ENCODE measurements around the gene TBC1D2.

TBC1D2 gene

DNA sequence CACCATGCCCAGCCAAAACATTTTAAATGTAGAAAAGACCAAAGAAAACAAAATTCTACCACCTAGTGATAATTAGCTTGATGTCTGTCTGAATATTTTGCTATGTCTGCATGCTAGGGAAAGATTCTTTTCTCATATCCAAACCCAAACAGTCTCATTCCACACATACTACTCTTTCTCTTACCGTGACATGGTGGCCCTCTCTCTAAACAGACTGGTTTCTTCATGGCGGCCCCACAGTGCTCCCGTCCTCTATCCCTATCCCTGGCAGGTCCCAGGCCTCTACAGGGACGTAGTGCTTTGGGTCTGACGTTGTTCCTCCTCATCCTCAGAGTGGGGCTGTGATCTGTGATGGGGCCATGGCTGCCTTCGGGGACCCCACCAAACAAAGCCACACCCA is 71.1 kb downstream of the TBC1D2 start:
- H3K56ac ChIP-seq (ENCODE audit: low read length) = no peak overlapping the region
- no peak overlapping the region for H4K8ac ChIP-seq (ENCODE audit: low read depth, low read length)
- H2BK120ac ChIP-seq (ENCODE audit: low read depth, low read length) = no peak overlapping the region
- WGBS (ENCODE audit: extremely low coverage, insufficient coverage, low lambda C conversion rate) = no CpG with 5 or more reads among the region's 6 CpGs
- H2BK15ac ChIP-seq (replicated peaks; ENCODE audit: low read depth) = no peak overlapping the region
- H3K79me2 ChIP-seq (ENCODE audit: control insufficient read depth, insufficient read depth, low read length) = peaks cover 38% of the 10 kb centered on the region
- H3K4me2 ChIP-seq (ENCODE audit: low read length) = no peak overlapping the region
- H3K4me3 ChIP-seq (ENCODE audit: low read length) = no peak overlapping the region
- H3K18ac ChIP-seq (ENCODE audit: low read length) = no peak overlapping the region
- DNase-seq = no peak
- no peaks in the 10 kb centered on the region for H3K36me3 ChIP-seq (ENCODE audit: control insufficient read depth, insufficient read depth, low read length)
- H3K79me1 ChIP-seq (ENCODE audit: low read length) = peaks cover 14% of the 10 kb centered on the region
- H3K23ac ChIP-seq (ENCODE audit: low read length) = no peak overlapping the region
- no peak overlapping the region for H3K9ac ChIP-seq (ENCODE audit: low read length)
- no peak overlapping the region for H3K27ac ChIP-seq (ENCODE audit: low read depth, low read length)
- H3K27me3 ChIP-seq (ENCODE audit: insufficient read depth, low read length, poor library complexity) = no peaks in the 10 kb centered on the region
- no peak overlapping the region for H3K4ac ChIP-seq (ENCODE audit: low read depth, low read length)
- peaks cover 2% of the 10 kb centered on the region for H3K4me1 ChIP-seq (ENCODE audit: control insufficient read depth, low read depth, low read length)
- H2AK5ac ChIP-seq (ENCODE audit: low read length) = no peak overlapping the region
- no peak overlapping the region for H2BK5ac ChIP-seq (ENCODE audit: low read length)
- no peak overlapping the region for H4K5ac ChIP-seq (ENCODE audit: low read length)

DNA sequence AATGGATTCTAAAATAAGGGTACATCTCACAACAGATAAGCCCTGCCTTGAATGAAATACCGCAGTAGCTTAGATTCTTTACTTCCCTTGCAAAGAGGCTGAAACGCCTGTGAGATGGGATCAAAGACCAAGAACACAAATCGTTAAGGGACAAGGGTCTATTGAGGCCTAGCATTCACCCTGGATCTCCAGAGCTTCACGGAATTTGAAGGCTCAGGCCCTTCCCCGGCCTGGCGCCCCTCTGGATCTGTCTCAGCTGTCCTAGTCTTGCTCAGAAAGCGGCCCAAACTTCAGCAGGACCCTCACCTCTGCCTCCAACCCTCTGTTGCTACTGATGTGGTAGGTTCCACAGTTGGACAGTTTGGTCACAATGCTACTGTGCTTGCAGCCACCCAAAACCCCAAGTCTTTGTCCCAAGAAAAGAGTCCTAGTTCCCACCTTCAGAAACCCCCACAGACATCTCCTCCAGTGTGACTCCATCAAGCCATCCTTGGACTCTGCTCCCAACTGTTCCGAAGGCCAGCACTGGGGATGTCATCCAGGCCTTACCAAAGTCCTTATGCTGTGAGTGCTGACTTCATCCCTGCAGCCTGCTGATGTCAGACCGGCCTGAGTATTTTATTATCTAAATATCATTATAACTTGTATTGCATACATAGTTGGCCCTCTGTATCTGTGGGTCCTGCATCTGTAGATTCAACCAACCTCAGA is 72.4 kb downstream of the TBC1D2 start:
- Histone ChIP-seq H3K4ac (ENCODE audit: low read depth, low read length) (no peak overlapping the region), H3K79me2 (ENCODE audit: control insufficient read depth, insufficient read depth, low read length) (peaks cover 37% of the 10 kb centered on the region), H3K36me3 (ENCODE audit: control insufficient read depth, insufficient read depth, low read length) (no peaks in the 10 kb centered on the region), H3K4me3 (ENCODE audit: low read length) (no peak overlapping the region), H3K9ac (ENCODE audit: low read length) (no peak overlapping the region), H3K27me3 (ENCODE audit: insufficient read depth, low read length, poor library complexity) (no peaks in the 10 kb centered on the region), H2BK5ac (ENCODE audit: low read length) (no peak overlapping the region), H3K4me2 (ENCODE audit: low read length) (no peak overlapping the region), H2AK5ac (ENCODE audit: low read length) (no peak overlapping the region), H3K27ac (ENCODE audit: low read depth, low read length) (no peak overlapping the region), H2BK15ac (replicated peaks; ENCODE audit: low read depth) (no peak overlapping the region), H3K79me1 (ENCODE audit: low read length) (peaks cover 19% of the 10 kb centered on the region), H4K8ac (ENCODE audit: low read depth, low read length) (no peak overlapping the region), H2BK120ac (ENCODE audit: low read depth, low read length) (no peak overlapping the region), H4K5ac (ENCODE audit: low read length) (no peak overlapping the region), H3K18ac (ENCODE audit: low read length) (no peak overlapping the region), H3K4me1 (ENCODE audit: control insufficient read depth, low read depth, low read length) (peaks cover 2% of the 10 kb centered on the region), H3K56ac (ENCODE audit: low read length) (no peak overlapping the region), H3K23ac (ENCODE audit: low read length) (no peak overlapping the region)
- no CpG with 5 or more reads among the region's 9 CpGs for WGBS (ENCODE audit: extremely low coverage, insufficient coverage, low lambda C conversion rate)
- no peak for DNase-seq

DNA sequence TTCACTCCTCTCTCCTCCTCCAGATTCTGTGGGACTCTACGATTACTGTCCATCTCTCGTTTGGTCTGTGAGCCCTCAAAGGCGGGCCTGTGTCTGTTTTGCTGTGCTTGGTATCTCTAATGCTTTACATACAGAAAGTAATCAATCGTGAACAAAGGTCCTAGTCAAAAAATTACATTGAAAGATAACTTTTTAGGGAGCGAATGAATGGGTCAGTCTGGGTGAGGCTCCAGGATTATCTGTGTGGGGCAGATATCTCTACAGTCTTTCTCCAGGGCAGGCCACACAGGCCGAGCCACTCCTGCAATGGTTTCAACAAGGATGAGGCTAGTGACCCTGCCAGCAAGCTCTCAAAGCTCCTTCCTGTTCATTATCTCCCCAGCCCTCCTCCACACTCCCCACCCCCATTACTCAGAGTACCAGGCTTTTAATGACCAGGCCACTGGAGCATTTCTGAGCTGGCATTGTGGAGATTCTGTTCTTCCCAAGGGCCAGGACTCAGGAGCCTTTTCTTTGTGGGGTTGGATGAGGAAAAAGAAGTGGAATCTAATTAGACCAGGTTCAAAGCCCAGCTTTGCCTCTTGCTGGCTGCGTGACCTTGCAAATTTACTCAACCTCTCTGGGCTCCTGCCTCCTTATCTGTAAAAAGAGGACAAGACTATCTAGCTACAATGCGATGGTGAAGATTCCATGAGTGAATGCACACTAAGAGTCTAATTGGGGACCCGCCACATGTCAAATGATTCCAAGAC is 73.2 kb downstream of the TBC1D2 start:
- Histone ChIP-seq H4K8ac (ENCODE audit: low read depth, low read length) (no peak overlapping the region), H3K23ac (ENCODE audit: low read length) (no peak overlapping the region), H4K5ac (ENCODE audit: low read length) (no peak overlapping the region), H3K9ac (ENCODE audit: low read length) (peak overlapping the region; percentile 1), H2BK15ac (replicated peaks; ENCODE audit: low read depth) (no peak overlapping the region), H3K79me1 (ENCODE audit: low read length) (peaks cover 19% of the 10 kb centered on the region), H3K18ac (ENCODE audit: low read length) (no peak overlapping the region), H2BK120ac (ENCODE audit: low read depth, low read length) (no peak overlapping the region), H3K56ac (ENCODE audit: low read length) (peak overlapping the region; percentile 62), H3K27me3 (ENCODE audit: insufficient read depth, low read length, poor library complexity) (no peaks in the 10 kb centered on the region), H3K4me1 (ENCODE audit: control insufficient read depth, low read depth, low read length) (peaks cover 2% of the 10 kb centered on the region), H3K36me3 (ENCODE audit: control insufficient read depth, insufficient read depth, low read length) (no peaks in the 10 kb centered on the region), H2AK5ac (ENCODE audit: low read length) (no peak overlapping the region), H3K27ac (ENCODE audit: low read depth, low read length) (no peak overlapping the region), H3K4me3 (ENCODE audit: low read length) (no peak overlapping the region), H3K4me2 (ENCODE audit: low read length) (no peak overlapping the region), H2BK5ac (ENCODE audit: low read length) (no peak overlapping the region), H3K4ac (ENCODE audit: low read depth, low read length) (no peak overlapping the region), H3K79me2 (ENCODE audit: control insufficient read depth, insufficient read depth, low read length) (peaks cover 35% of the 10 kb centered on the region)
- peak; percentile 61 for DNase-seq
- no CpG with 5 or more reads among the region's 9 CpGs for WGBS (ENCODE audit: extremely low coverage, insufficient coverage, low lambda C conversion rate)

DNA sequence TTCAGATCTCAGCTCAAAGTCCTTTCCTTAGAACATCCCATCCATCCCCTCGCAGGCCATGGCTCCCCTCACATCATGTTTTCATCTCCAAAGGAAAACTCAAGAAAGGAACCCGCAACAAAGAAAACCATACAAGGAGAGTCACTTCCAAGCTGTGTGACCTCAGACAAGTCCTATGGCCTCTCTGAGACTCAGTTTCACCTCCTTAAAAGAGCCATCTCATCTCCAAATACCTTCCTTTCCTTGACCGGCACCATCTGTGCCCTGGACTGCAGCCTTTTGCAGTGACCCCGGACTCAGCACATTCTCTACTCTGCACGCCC is 73.7 kb downstream of the TBC1D2 start:
- H2BK15ac ChIP-seq (replicated peaks; ENCODE audit: low read depth) = no peak overlapping the region
- DNase-seq = no peak
- H2BK5ac ChIP-seq (ENCODE audit: low read length) = no peak overlapping the region
- H2BK120ac ChIP-seq (ENCODE audit: low read depth, low read length) = no peak overlapping the region
- peaks cover 2% of the 10 kb centered on the region for H3K4me1 ChIP-seq (ENCODE audit: control insufficient read depth, low read depth, low read length)
- H3K18ac ChIP-seq (ENCODE audit: low read length) = no peak overlapping the region
- H3K4me3 ChIP-seq (ENCODE audit: low read length) = no peak overlapping the region
- no peak overlapping the region for H3K4me2 ChIP-seq (ENCODE audit: low read length)
- peak overlapping the region; percentile 62 for H3K56ac ChIP-seq (ENCODE audit: low read length)
- peaks cover 18% of the 10 kb centered on the region for H3K79me1 ChIP-seq (ENCODE audit: low read length)
- H3K9ac ChIP-seq (ENCODE audit: low read length) = peak overlapping the region; percentile 1
- H3K4ac ChIP-seq (ENCODE audit: low read depth, low read length) = no peak overlapping the region
- no CpG with 5 or more reads among the region's 5 CpGs for WGBS (ENCODE audit: extremely low coverage, insufficient coverage, low lambda C conversion rate)
- H4K8ac ChIP-seq (ENCODE audit: low read depth, low read length) = no peak overlapping the region
- no peaks in the 10 kb centered on the region for H3K27me3 ChIP-seq (ENCODE audit: insufficient read depth, low read length, poor library complexity)
- H4K5ac ChIP-seq (ENCODE audit: low read length) = no peak overlapping the region
- no peaks in the 10 kb centered on the region for H3K36me3 ChIP-seq (ENCODE audit: control insufficient read depth, insufficient read depth, low read length)
- no peak overlapping the region for H3K23ac ChIP-seq (ENCODE audit: low read length)
- no peak overlapping the region for H3K27ac ChIP-seq (ENCODE audit: low read depth, low read length)
- peaks cover 36% of the 10 kb centered on the region for H3K79me2 ChIP-seq (ENCODE audit: control insufficient read depth, insufficient read depth, low read length)
- H2AK5ac ChIP-seq (ENCODE audit: low read length) = no peak overlapping the region

DNA sequence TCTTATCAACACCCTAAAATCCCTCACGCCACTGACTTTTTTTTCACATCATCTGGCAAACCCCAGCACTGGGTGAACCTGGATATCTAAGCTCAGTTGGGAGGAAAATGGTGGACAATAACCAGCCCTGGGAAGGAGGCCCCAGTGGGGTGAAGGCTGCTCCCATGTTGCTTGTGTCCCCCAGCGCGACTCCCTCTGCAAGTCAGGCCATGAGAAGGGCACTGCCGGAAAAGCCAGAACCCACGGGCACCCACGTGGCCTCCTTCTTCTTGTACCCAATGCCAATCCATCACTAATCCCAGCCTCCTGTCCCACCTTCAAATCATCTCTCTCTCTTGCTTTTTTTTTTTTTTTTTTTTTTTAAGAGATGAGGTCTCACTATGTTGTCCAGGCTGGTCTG is 74.5 kb downstream of the TBC1D2 start:
- H3K4me2 ChIP-seq (ENCODE audit: low read length) = no peak overlapping the region
- peaks cover 37% of the 10 kb centered on the region for H3K79me2 ChIP-seq (ENCODE audit: control insufficient read depth, insufficient read depth, low read length)
- H3K36me3 ChIP-seq (ENCODE audit: control insufficient read depth, insufficient read depth, low read length) = no peaks in the 10 kb centered on the region
- H3K4me3 ChIP-seq (ENCODE audit: low read length) = no peak overlapping the region
- no peaks in the 10 kb centered on the region for H3K27me3 ChIP-seq (ENCODE audit: insufficient read depth, low read length, poor library complexity)
- H3K79me1 ChIP-seq (ENCODE audit: low read length) = peaks cover 17% of the 10 kb centered on the region
- no peak overlapping the region for H3K18ac ChIP-seq (ENCODE audit: low read length)
- no peak overlapping the region for H3K56ac ChIP-seq (ENCODE audit: low read length)
- peaks cover 2% of the 10 kb centered on the region for H3K4me1 ChIP-seq (ENCODE audit: control insufficient read depth, low read depth, low read length)
- no peak overlapping the region for H2BK5ac ChIP-seq (ENCODE audit: low read length)
- no peak overlapping the region for H4K5ac ChIP-seq (ENCODE audit: low read length)
- no peak overlapping the region for H3K23ac ChIP-seq (ENCODE audit: low read length)
- H3K4ac ChIP-seq (ENCODE audit: low read depth, low read length) = no peak overlapping the region
- no peak overlapping the region for H3K9ac ChIP-seq (ENCODE audit: low read length)
- no peak overlapping the region for H2AK5ac ChIP-seq (ENCODE audit: low read length)
- DNase-seq = no peak
- WGBS (ENCODE audit: extremely low coverage, insufficient coverage, low lambda C conversion rate) = no CpG with 5 or more reads among the region's 6 CpGs
- no peak overlapping the region for H2BK15ac ChIP-seq (replicated peaks; ENCODE audit: low read depth)
- no peak overlapping the region for H3K27ac ChIP-seq (ENCODE audit: low read depth, low read length)
- no peak overlapping the region for H4K8ac ChIP-seq (ENCODE audit: low read depth, low read length)
- no peak overlapping the region for H2BK120ac ChIP-seq (ENCODE audit: low read depth, low read length)

Data from mesendoderm (in vitro differentiated cells).